Retinal pigment epithelial cell (primary cell): ENCODE results near the gene FOXP3.

Experiments
- DNase-seq: peaks from one replicate; pipeline ENCODE4 v3.0.0-alpha.2; 2010; ENCODE audit warnings: low read depth
- H3K4me3 ChIP-seq: 2 replicates; pipeline ENCODE4 v1.5.1; 2011; ENCODE audit warnings: mild to moderate bottlenecking, low read length, control low read depth, moderate library complexity
- TF ChIP-seq, protein P1 (sequence below): conservative IDR thresholded peaks from 2 replicates; pipeline ENCODE4 v1.5.1; 2011; ENCODE audit warnings: low read depth, low read length, control low read depth, inconsistent platforms

The FOXP3 gene

GRCh38 chrX:49273181-49273727 is 8.7 kb upstream of the FOXP3 start:
- no peak for DNase-seq
- no peak overlapping the region for H3K4me3 ChIP-seq
- TF ChIP-seq, protein P1, sequence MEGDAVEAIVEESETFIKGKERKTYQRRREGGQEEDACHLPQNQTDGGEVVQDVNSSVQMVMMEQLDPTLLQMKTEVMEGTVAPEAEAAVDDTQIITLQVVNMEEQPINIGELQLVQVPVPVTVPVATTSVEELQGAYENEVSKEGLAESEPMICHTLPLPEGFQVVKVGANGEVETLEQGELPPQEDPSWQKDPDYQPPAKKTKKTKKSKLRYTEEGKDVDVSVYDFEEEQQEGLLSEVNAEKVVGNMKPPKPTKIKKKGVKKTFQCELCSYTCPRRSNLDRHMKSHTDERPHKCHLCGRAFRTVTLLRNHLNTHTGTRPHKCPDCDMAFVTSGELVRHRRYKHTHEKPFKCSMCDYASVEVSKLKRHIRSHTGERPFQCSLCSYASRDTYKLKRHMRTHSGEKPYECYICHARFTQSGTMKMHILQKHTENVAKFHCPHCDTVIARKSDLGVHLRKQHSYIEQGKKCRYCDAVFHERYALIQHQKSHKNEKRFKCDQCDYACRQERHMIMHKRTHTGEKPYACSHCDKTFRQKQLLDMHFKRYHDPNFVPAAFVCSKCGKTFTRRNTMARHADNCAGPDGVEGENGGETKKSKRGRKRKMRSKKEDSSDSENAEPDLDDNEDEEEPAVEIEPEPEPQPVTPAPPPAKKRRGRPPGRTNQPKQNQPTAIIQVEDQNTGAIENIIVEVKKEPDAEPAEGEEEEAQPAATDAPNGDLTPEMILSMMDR, result no peak

GRCh38 chrX:49272421-49272820 is 7.9 kb upstream of the FOXP3 start:
- DNase-seq, result no peak
- no peak overlapping the region for H3K4me3 ChIP-seq
- TF ChIP-seq, protein P1, result no peak

- H3K4me3 ChIP-seq, result no peak overlapping the region
- DNase-seq, result no peak
- TF ChIP-seq, protein P1, result no peak
These were observed 6.8 kb upstream of the FOXP3 start for GRCh38 chrX:49271341-49271740.

- peak overlapping the region; percentile 52 for H3K4me3 ChIP-seq
- no peak for DNase-seq
- TF ChIP-seq, protein P1, result no peak
These were observed 5.9 kb upstream of the FOXP3 start for GRCh38 chrX:49270249-49270921.

- peak within 1 kb of the TSS; percentile 72 for H3K4me3 ChIP-seq
- TF ChIP-seq, protein P1, result no peak
- DNase-seq, result no peak
These were observed 5.3 kb upstream of the FOXP3 start, which contains the start of gene PPP1R3F for GRCh38 chrX:49269767-49270248. Gene PPP1R3F (plus strand): TSS chrX:49269793. CDS start chrX:49269870, 77 bp downstream.

DNA sequence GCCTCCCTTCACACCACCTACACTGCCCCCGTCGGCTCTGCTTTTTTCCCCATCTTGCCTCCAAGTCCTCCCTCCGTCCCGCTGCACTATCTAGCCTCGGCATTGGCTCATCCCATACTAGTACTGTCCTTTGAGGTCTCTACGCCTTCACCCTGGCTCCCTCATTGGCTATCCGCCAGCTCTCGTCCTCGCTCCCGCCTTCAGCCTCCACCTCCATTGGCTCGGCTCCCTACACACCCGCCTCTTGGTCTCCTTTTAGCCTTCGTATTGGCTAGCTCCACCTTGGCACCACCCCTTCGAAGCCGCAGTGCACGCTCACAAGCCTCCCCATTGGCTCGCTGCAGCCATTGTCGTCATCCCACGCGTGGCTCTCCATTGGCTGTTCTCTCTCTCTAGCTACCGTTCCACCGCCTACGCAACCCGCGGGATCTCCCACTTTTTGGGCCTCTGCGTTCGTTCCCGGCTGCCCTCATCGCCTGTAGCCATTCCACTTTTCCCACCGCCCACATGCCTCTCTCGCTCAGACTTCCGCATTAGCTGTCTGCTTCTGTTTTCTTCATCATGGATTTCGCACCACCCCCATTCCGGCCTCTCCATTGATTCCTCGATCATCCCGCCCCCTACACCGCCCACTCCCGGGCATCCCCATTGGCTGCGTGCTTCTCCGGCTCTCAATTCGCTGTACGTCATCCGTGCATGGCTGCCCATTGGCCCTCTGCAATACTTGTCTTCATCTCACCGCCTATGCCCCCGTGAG is 4.7 kb upstream of the FOXP3 start:
- TF ChIP-seq, protein P1, result no peak
- peak overlapping the region; percentile 72 for H3K4me3 ChIP-seq
- peak; percentile 90 for DNase-seq

DNA sequence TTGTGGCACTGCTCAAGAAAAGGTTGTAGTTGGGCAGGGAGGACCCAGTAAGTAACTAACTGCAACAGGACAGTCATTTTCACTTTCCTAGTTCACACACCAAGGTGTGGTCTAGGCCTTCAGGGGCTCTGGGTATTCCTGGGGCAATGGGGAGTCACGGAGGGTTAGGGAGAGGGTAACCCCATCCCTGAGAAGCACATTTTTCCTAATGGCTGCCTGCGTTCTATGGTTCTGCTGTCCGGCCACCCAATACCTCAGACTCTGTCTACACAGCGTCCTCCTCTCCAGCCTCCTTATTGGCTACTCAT is 4.1 kb upstream of the FOXP3 start:
- TF ChIP-seq, protein P1, result no peak

More for the DNA sequence above, 4.1 kb upstream of the FOXP3 start:
- DNase-seq, result no peak
- H3K4me3 ChIP-seq, result peak overlapping the region; percentile 59
